Panc1 (cell line): Measurements from ENCODE around the gene TMEM98.

Source experiments
- CTCF ChIP-seq: fragments of 450-650 bp; IDR thresholded peaks from 2 replicates; pipeline ENCODE4 v1.5.1; 2017; ENCODE audit warnings: mild to moderate bottlenecking
- REST ChIP-seq, 2 experiments: IDR thresholded peaks; 2 replicates each; pipeline ENCODE4 v1.6.1; 2011 to 2012; ENCODE audit warnings: low read depth in 2 of 2, control low read depth in 1 of 2, low read length in 1 of 2, mild to moderate bottlenecking in 1 of 2, moderate library complexity in 1 of 2; ENCODE audit not compliant: insufficient read depth in 1 of 2
- TCF7L2 ChIP-seq: IDR thresholded peaks from 2 replicates; pipeline ENCODE4 v1.6.1; 2011; ENCODE audit warnings: mild to moderate bottlenecking, low read depth, low read length, inconsistent platforms

DNA sequence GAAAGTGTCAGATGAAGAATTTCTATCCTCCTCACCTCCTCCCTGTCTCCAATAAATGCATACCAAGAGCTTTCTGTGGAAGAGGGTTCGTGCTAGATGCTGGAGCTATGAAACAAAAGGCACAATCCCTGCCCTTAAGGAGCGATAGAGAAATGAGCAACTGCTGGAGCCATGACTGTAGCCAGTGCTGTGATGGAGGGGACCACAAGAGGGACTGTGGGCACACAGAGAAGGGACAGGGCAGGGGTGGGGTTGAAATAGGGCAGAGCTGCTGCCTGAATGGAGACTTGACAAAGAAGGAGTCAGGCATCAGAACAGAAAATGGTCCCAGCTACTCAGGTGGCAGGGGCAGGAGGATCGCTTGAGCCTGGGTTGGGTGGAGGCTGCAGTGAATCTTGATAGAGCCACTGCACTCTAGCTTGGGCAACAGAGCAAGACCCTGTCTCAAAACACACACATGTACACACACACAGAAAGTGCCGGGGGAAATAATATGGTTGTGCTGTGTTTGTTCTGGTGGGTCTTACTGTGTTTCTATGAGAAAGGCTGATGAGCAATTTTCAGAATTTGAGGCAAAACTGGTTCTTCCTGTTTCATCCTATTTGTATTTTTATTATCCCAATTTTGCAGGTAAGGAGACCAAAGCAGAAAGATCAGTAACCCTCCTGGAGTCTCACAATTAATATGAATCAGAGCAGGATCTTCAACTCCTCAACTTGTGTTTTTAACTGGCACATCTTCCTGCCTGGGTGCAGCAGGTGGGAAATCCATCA, 16.5 kb downstream of the TMEM98 start:
- no peak for TF ChIP-seq REST (IDR thresholded peaks at IDR 0.05; ENCODE audit: insufficient read depth in 1 of 2, low read depth in 2 of 2, low read length in 1 of 2)
- no peak for TF ChIP-seq CTCF
- TF ChIP-seq TCF7L2: no peak
